Measurements from ENCODE around the gene SSTR5. TPM values are rescaled to one million over a fixed set of nuclear protein-coding genes. Genes with fewer than 3 reads are reported as not detected.

The SSTR5 gene
- polyA plus RNA-seq, 2 of the 4 experiments (the other 2 are of a cell fraction), result 0.06 to 0.08 TPM

DNA sequence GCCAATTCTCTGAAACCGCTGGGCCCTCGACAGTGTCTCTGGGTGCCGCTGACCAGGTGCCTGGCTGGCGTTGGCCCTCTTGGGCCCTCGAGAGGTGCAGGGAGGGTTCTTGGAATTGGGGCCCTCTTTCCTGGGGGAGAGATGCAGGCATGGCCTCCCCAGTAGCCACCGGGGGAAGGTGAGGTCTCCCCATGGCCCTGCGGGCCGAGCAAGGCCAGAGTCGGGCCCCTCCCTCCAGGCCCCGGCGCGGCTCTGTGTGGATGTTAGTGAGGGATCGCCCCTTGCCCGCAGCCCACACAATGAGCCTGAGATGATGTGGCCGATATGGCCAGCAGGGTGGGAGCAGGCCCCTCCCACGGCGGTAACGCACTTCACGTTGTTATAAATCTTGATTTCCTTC, 46.6 kb downstream of the SSTR5 start:
- DNase-seq (ENCODE audit: low read depth in 1 of 2, low spot score in 1 of 2), result no peak
- 79% methylated on average over 14 of the region's 19 CpGs for WGBS (ENCODE audit: missing lambda C conversion rate)
- no peak for FAIRE-seq
- Histone ChIP-seq H3K9me3 (no peaks in the 10 kb centered on the region), H3K4me2 (no peak overlapping the region), H3K4me1 (no peaks in the 10 kb centered on the region), H3K4me3 (no peak overlapping the region), H3K27ac (no peak overlapping the region)
- POLR2A ChIA-PET, result no interaction called here
- no peak for ATAC-seq
- CTCF ChIA-PET, result interaction anchor here (1.2 to 3.7 kb wide), 2 partner anchors 17 to 75 kb away, joined by 3 to 9 read pairs; no protein-coding TSS in a partner anchor
- TF ChIP-seq, protein P1, sequence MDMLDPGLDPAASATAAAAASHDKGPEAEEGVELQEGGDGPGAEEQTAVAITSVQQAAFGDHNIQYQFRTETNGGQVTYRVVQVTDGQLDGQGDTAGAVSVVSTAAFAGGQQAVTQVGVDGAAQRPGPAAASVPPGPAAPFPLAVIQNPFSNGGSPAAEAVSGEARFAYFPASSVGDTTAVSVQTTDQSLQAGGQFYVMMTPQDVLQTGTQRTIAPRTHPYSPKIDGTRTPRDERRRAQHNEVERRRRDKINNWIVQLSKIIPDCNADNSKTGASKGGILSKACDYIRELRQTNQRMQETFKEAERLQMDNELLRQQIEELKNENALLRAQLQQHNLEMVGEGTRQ (IDR thresholded peaks at IDR 0.05), result no peak
- TF ChIP-seq HOXB13 (CRISPR knock-in tag; IDR thresholded peaks at IDR 0.05; ENCODE audit: low read depth), result no peak
- TF ChIP-seq EHF (CRISPR knock-in tag; IDR thresholded peaks at IDR 0.05), result no peak
- TF ChIP-seq BHLHE40 (IDR thresholded peaks at IDR 0.05; ENCODE audit: low read depth, low read length), result no peak
- TF ChIP-seq NPAS2 (CRISPR knock-in tag; IDR thresholded peaks at IDR 0.05; ENCODE audit: borderline replicate concordance), result no peak
- TF ChIP-seq SREBF2 (IDR thresholded peaks at IDR 0.05), result no peak
- TF ChIP-seq EHMT2 (IDR thresholded peaks at IDR 0.05; ENCODE audit: low read depth), result no peak
- TF ChIP-seq RARB (CRISPR knock-in tag; IDR thresholded peaks at IDR 0.05), result no peak
- TF ChIP-seq MAZ (IDR thresholded peaks at IDR 0.05; ENCODE audit: borderline replicate concordance, low read depth, low read length), result no peak
- no peak for TF ChIP-seq FOSB (CRISPR knock-in tag; IDR thresholded peaks at IDR 0.05)
- TF ChIP-seq, protein P2, sequence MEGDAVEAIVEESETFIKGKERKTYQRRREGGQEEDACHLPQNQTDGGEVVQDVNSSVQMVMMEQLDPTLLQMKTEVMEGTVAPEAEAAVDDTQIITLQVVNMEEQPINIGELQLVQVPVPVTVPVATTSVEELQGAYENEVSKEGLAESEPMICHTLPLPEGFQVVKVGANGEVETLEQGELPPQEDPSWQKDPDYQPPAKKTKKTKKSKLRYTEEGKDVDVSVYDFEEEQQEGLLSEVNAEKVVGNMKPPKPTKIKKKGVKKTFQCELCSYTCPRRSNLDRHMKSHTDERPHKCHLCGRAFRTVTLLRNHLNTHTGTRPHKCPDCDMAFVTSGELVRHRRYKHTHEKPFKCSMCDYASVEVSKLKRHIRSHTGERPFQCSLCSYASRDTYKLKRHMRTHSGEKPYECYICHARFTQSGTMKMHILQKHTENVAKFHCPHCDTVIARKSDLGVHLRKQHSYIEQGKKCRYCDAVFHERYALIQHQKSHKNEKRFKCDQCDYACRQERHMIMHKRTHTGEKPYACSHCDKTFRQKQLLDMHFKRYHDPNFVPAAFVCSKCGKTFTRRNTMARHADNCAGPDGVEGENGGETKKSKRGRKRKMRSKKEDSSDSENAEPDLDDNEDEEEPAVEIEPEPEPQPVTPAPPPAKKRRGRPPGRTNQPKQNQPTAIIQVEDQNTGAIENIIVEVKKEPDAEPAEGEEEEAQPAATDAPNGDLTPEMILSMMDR (IDR thresholded peaks at IDR 0.05), result no peak
- TF ChIP-seq RNF2 (IDR thresholded peaks at IDR 0.05; ENCODE audit: borderline replicate concordance, low read depth), result no peak
- no peak for TF ChIP-seq FOXS1 (CRISPR knock-in tag; IDR thresholded peaks at IDR 0.05)
- no peak for TF ChIP-seq ESRRA (IDR thresholded peaks at IDR 0.05; ENCODE audit: borderline replicate concordance, low read length)

DNA sequence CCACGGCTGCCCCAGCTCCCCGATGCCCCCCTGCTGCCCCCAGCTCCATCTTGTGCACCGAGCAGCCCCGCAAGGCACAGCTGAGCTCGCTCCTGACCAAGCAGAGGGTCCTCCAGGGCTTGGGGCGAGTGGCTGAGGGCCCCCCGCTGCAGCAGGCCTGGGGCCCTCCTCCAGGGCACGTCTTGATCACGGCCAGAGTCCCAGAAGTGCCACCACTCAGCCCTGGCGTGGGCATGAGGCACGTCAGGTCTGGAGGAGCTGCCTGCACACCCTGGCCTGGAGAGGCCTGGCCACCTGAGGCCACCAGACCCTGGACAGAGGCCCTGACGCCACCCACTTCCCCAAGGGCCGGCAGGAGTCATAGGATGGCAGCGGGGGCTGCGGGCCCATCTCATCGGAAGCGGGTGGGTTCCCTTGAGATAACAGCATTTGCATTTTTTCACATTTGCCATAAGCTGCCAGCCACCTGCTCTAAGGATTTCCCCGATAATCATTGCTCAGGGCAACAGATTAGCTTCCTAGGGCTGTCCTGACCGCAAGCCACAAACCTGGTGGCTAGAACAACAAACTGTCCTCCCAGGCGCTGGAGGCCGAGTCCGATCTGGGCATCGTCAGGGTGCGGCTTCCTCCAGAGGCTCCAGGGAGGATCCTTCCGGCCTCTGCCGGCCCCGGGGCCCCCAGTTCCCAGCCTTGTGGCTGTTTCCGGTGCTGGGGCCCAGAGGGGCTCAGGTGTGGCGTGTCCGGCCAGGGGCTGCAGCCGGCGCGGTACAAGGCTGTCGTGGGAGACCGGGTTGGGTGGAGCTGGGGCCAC, 47.4 kb downstream of the SSTR5 start:
- ChIA-PET POLR2A (no interaction called here), CTCF (interaction anchor here (1.2 to 3.7 kb wide), 4 partner anchors 14 to 74 kb away, joined by 3 to 9 read pairs (median 4); no protein-coding TSS in a partner anchor)
- H3K27ac ChIP-seq, result no peak overlapping the region
- FAIRE-seq (no peak), ATAC-seq (no peak), DNase-seq (ENCODE audit: low read depth in 1 of 2, low spot score in 1 of 2) (no peak)
- H3K4me3 ChIP-seq, result no peak overlapping the region
- TF ChIP-seq, protein P3, sequence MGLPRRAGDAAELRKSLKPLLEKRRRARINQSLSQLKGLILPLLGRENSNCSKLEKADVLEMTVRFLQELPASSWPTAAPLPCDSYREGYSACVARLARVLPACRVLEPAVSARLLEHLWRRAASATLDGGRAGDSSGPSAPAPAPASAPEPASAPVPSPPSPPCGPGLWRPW (IDR thresholded peaks at IDR 0.05), result no peak
- no peak for TF ChIP-seq HDAC2 (IDR thresholded peaks at IDR 0.05)
- WGBS (ENCODE audit: missing lambda C conversion rate), result 75% methylated on average over 16 of the region's 35 CpGs
- no peaks in the 10 kb centered on the region for H3K4me1 ChIP-seq
- no peaks in the 10 kb centered on the region for H3K9me3 ChIP-seq
- no peak overlapping the region for H3K4me2 ChIP-seq

DNA sequence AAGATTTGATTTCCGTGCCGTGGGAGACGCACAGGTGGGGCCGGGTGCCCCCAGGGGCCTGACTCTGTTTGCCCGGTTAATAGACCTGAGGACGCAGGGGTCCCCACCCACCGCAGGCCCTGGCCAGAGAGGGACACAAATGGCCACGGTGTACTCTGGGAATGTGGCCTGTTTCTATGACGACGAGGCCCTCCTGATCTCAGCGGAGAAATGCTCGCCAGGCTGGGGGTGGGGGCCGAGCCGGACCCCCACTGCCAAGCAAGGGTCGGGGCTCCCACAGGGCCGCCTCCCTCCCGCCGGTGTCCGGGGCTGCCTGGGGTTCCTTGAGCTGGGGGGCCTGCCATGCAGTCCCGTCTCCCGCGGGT, 48.0 kb downstream of the SSTR5 start:
- TF ChIP-seq, protein P4, sequence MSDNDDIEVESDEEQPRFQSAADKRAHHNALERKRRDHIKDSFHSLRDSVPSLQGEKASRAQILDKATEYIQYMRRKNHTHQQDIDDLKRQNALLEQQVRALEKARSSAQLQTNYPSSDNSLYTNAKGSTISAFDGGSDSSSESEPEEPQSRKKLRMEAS (IDR thresholded peaks at IDR 0.05), result no peak
- TF ChIP-seq NR3C1 (IDR thresholded peaks at IDR 0.05) (no peak), MYC (IDR thresholded peaks at IDR 0.05; ENCODE audit: borderline replicate concordance, low read length) (no peak)
- CTCF ChIA-PET, result interaction anchor here (1.3 to 3.7 kb wide), 3 partner anchors 15 to 73 kb away, joined by 3 to 9 read pairs (median 6); no protein-coding TSS in a partner anchor
- Histone ChIP-seq H3K9me3 (no peaks in the 10 kb centered on the region), H3K4me2 (no peak overlapping the region), H3K27ac (no peak overlapping the region), H3K4me1 (no peaks in the 10 kb centered on the region), H3K4me3 (no peak overlapping the region)
- DNase-seq (ENCODE audit: low read depth in 1 of 2, low spot score in 1 of 2) (no peak), ATAC-seq (no peak), FAIRE-seq (no peak)
- POLR2A ChIA-PET, result no interaction called here
- 79% methylated on average over 6 of the region's 22 CpGs for WGBS (ENCODE audit: missing lambda C conversion rate)
